Caco-2 (cell line): Measurements from ENCODE around the gene MOSPD3. TPM values are rescaled to one million over a fixed set of nuclear protein-coding genes. Genes with fewer than 3 reads are reported as not detected.

Source experiments
- BruUV-seq: library from RNA; stranded (reverse); fragments of 400-500 nt; replicated peaks from 2 replicates; lab custom pipeline; 2021; lab: Mats Ljungman, UMichigan
- CTCF ChIA-PET: fragments of 300-600 bp; sonication (Branson Sonifier 250); formaldehyde crosslinking; loops from one replicate; lab custom pipeline; 2022; ENCODE audit warnings: antibody characterized with exemption; lab: Charles Lee
- POLR2A ChIA-PET: fragments of 300-600 bp; sonication (Branson Sonifier 250); formaldehyde crosslinking; loops from one replicate; lab custom pipeline; 2022; ENCODE audit warnings: antibody characterized with exemption; lab: Charles Lee
- DNase-seq, 2 experiments: peaks; one replicate each; pipeline versions ENCODE4 v3.0.0 to v3.0.0-alpha.2; 2020 to 2022
- H3K27me3 ChIP-seq: replicated peaks from 2 replicates; pipeline ENCODE4 v1.6.0; 2011; ENCODE audit warnings: low read length; ENCODE audit not compliant: control insufficient read depth, insufficient read depth
- H3K36me3 ChIP-seq: 2 replicates; pipeline ENCODE4 v1.5.1; 2011; ENCODE audit warnings: low read length; ENCODE audit not compliant: control insufficient read depth, insufficient read depth
- H3K4me1 ChIP-seq: fragments of 250-450 bp; sonication (Bioruptor Pico); 2 replicates; pipeline ENCODE4 v1.5.1; 2020; ENCODE audit warnings: mild to moderate bottlenecking
- H3K4me3 ChIP-seq: 2 replicates; pipeline ENCODE4 v1.5.1; 2011; ENCODE audit warnings: low read depth, mild to moderate bottlenecking, control low read depth, low read length
- H3K9me3 ChIP-seq: fragments of 250-450 bp; sonication (Bioruptor Pico); 2 replicates; pipeline ENCODE4 v1.5.1; 2020; ENCODE audit warnings: mild to moderate bottlenecking, moderate library complexity
- H3K27ac Mint-ChIP-seq: one replicate; pipeline ENCODE4 v1.8.0; 2022; ENCODE audit warnings: mixed read lengths; ENCODE audit not compliant: unreplicated experiment
- H3K27me3 Mint-ChIP-seq: one replicate; pipeline ENCODE4 v1.8.0; 2022; ENCODE audit warnings: mixed read lengths; ENCODE audit not compliant: insufficient read depth, unreplicated experiment
- H3K36me3 Mint-ChIP-seq: one replicate; pipeline ENCODE4 v1.8.0; 2022; ENCODE audit warnings: mild to moderate bottlenecking, mixed read lengths; ENCODE audit not compliant: insufficient read depth, unreplicated experiment
- H3K4me1 Mint-ChIP-seq: one replicate; pipeline ENCODE4 v1.8.0; 2022; ENCODE audit warnings: low read depth, mixed read lengths; ENCODE audit not compliant: unreplicated experiment
- H3K4me3 Mint-ChIP-seq: one replicate; pipeline ENCODE4 v1.8.0; 2022; ENCODE audit warnings: mild to moderate bottlenecking, moderate library complexity, mixed read lengths; ENCODE audit not compliant: unreplicated experiment
- H3K9me3 Mint-ChIP-seq: one replicate; pipeline ENCODE4 v1.8.0; 2022; ENCODE audit warnings: mixed read lengths; ENCODE audit not compliant: unreplicated experiment
- CTCF ChIP-seq, 2 experiments: fragments of 200-600 bp in 1 of 2; IDR thresholded peaks; 1 replicate in 1 of 2; 2 replicates in 1 of 2; pipeline versions ENCODE4 v1.5.1 to v1.8.0; 2011 to 2022; ENCODE audit warnings: antibody characterized with exemption in 1 of 2, control low read depth in 1 of 2, inconsistent platforms in 1 of 2, low read depth in 1 of 2, low read length in 1 of 2, mild to moderate bottlenecking in 1 of 2, moderate library complexity in 1 of 2; ENCODE audit not compliant: insufficient read depth in 1 of 2, severe bottlenecking in 1 of 2, unreplicated experiment in 1 of 2
- intact Hi-C: fragments of 100-400 bp; cut with micrococcal nuclease; formaldehyde crosslinking; loops from one replicate; pipeline ENCODE4 v1.10.0; 2022; ENCODE audit not compliant: unreplicated experiment
- total RNA-seq: library from RNA; stranded (reverse); gene quantifications from 2 replicates; pipeline ENCODE4 v1.2.3, GENCODE V29; 2022

Gene MOSPD3
- total RNA-seq, 1 experiment from 2014 or later: 24.7 TPM

DNA sequence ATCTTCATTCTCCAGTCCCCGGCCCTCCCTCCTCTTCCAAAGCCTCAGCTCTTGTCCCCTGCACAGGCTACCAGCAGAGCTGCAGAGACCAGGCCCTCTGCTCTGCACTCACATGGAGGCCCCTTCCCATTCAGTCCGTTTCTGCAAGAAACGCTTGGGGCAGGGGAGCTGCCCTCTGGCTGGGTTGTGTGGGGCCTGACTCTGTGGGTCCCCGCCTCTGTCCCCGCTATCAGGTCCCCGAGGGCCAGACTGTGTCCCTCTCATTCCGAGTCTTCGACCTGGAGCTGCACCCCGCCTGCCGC lies 8.7 kb upstream of the MOSPD3 start:
- Histone ChIP-seq H3K9me3 (no peaks in the 10 kb centered on the region), H3K4me3 (no peak overlapping the region), H3K36me3 (no peaks in the 10 kb centered on the region), H3K4me1 (peaks cover 16% of the 10 kb centered on the region), H3K27me3 (no peaks in the 10 kb centered on the region)
- Mint-ChIP-seq H3K4me1 (no peaks in the 10 kb centered on the region), H3K36me3 (peaks cover 14% of the 10 kb centered on the region), H3K27ac (no peak overlapping the region), H3K4me3 (peak overlapping the region; percentile 91), H3K27me3 (no peaks in the 10 kb centered on the region), H3K9me3 (no peaks in the 10 kb centered on the region)
- no TSS peak for BruUV-seq
- no peak for DNase-seq
- intact Hi-C loops: loop anchor here (1.0 to 2.0 kb wide), 6 partner anchors 17 to 122 kb away; partner anchors contain the start of genes FBXO24, GNB2 and LRCH4
- CTCF ChIA-PET: interaction anchor here (0.6 to 1.5 kb wide), 4 partner anchors 15 to 148 kb away, joined by 3 to 5 read pairs (median 4); partner anchors contain the start of gene FBXO24
- TF ChIP-seq CTCF (IDR thresholded peaks at IDR 0.05; ENCODE audit: insufficient read depth in 1 of 2, low read depth in 1 of 2, low read length in 1 of 2, severe bottlenecking in 1 of 2, unreplicated experiment in 1 of 2): no peak
- POLR2A ChIA-PET: interaction anchor here (0.9 to 1.5 kb wide), 2 partner anchors 9 to 17 kb away, joined by 3 to 5 read pairs; partner anchors contain the start of genes FBXO24 and MOSPD3

DNA sequence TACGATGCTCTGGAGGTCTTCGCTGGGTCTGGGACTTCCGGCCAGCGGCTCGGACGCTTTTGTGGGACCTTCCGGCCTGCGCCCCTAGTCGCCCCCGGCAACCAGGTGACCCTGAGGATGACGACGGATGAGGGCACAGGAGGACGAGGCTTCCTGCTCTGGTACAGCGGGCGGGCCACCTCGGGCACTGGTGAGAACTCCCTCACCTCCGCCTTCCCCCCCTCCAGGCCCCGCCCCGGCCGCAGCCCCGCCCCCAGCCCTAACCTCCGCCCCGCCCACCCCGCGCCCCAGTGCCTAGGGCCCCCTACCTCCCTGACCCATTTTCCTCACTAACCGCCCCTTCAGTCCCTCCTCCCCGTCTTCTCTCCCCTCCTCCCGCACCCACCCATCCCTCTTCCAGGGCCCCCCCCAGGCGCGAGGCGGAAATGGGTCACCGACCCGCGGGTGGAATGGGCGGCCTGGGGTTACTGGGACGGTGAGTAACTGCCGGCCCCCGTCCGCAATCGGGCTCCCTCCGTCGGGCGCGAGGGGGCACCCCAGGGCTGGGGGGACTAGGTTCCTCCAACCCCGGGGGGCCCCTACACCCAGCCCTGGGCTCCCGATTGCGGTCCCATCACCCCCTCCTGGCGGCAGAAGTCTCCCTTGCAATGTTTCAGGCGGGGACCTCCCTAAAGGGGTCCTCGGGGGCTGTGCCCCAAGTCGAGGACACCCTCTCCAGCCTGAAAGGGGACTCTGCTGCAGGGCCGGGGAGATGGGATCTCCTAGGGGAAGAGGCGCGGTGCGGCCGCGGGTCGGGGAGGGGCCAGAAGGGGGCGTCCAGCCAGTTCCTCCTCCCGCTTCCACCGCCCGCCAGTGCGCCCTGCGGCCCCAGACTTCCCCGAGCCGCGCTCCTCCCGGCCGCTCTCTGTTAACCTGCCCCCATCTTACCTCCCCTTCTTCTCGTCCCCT lies 8.0 kb upstream of the MOSPD3 start:
- no peaks in the 10 kb centered on the region for H3K9me3 Mint-ChIP-seq
- H3K4me3 ChIP-seq: peak overlapping the region; percentile 67
- TF ChIP-seq CTCF (IDR thresholded peaks at IDR 0.05; ENCODE audit: insufficient read depth in 1 of 2, low read depth in 1 of 2, low read length in 1 of 2, severe bottlenecking in 1 of 2, unreplicated experiment in 1 of 2): peak; percentile 54 to 74
- POLR2A ChIA-PET: interaction anchor here (0.9 to 1.8 kb wide), 3 partner anchors 8 to 19 kb away, joined by 3 to 10 read pairs (median 5); partner anchors contain the start of genes FBXO24, LRCH4 and MOSPD3
- H3K4me3 Mint-ChIP-seq: peak overlapping the region; percentile 91
- intact Hi-C loops: loop anchor here (1.0 to 2.0 kb wide), 6 partner anchors 18 to 121 kb away; partner anchors contain the start of genes FBXO24, GNB2 and LRCH4
- no peaks in the 10 kb centered on the region for H3K27me3 Mint-ChIP-seq
- no TSS peak for BruUV-seq
- CTCF ChIA-PET: interaction anchor here (0.6 to 2.2 kb wide), 5 partner anchors 18 to 149 kb away, joined by 3 to 10 read pairs (median 6); partner anchors contain the start of genes FBXO24 and LRCH4
- H3K9me3 ChIP-seq: no peaks in the 10 kb centered on the region
- H3K27me3 ChIP-seq: no peaks in the 10 kb centered on the region
- H3K4me1 ChIP-seq: peaks cover 16% of the 10 kb centered on the region
- peak overlapping the region; percentile 74 for H3K27ac Mint-ChIP-seq
- no peaks in the 10 kb centered on the region for H3K4me1 Mint-ChIP-seq
- H3K36me3 Mint-ChIP-seq: peaks cover 14% of the 10 kb centered on the region
- no peaks in the 10 kb centered on the region for H3K36me3 ChIP-seq
- DNase-seq: peak; percentile 86 to 89
